Sigmoid colon (tissue), 4 donors: ENCODE results near the gene ARHGAP40.

Experiments used
- CTCF ChIP-seq, 4 experiments: fragments of 450-650 bp in 3 of 4; fragments of 200-600 bp in 1 of 4; IDR thresholded peaks; one replicate each; pipeline ENCODE4 v1.5.1; 2016 to 2019; ENCODE audit warnings: antibody characterized with exemption in 4 of 4, mild to moderate bottlenecking in 3 of 4, moderate library complexity in 2 of 4
- POLR2A ChIP-seq, 2 donors: fragments of 450-650 bp; IDR thresholded peaks; one replicate each; pipeline ENCODE4 v1.6.1; 2016; ENCODE audit warnings: antibody characterized with exemption in 2 of 2, mild to moderate bottlenecking in 2 of 2, moderate library complexity in 2 of 2
- POLR2AphosphoS5 ChIP-seq, 4 donors: sonication (generic); formaldehyde crosslinking; IDR thresholded peaks; one replicate each; pipeline ENCODE4 v1.6.1; 2017; ENCODE audit warnings: antibody characterized with exemption in 4 of 4

- TF ChIP-seq CTCF (IDR thresholded peaks at IDR 0.05): no peak
- TF ChIP-seq POLR2A (IDR thresholded peaks at IDR 0.05): no peak
- no peak for TF ChIP-seq POLR2AphosphoS5 (IDR thresholded peaks at IDR 0.05)
Observed at GRCh38 chr20:38554986-38555385, 46.6 kb upstream of the ARHGAP40 start.
